GM20000 (cell line): ENCODE results near the gene RANGRF.

Experiments used
- DNase-seq: peaks from one replicate; pipeline ENCODE4 v3.0.0; 2012; ENCODE audit warnings: low spot score
- CTCF ChIP-seq: IDR thresholded peaks from 2 replicates; pipeline ENCODE4 v1.5.1; 2012; ENCODE audit warnings: mild to moderate bottlenecking, control low read depth; ENCODE audit errors: extremely low read depth, missing control alignments

Gene RANGRF

GRCh38 chr17:8326511-8327302, 38.2 kb downstream of the RANGRF start:
- peak; percentile 50 for DNase-seq
- no peak for TF ChIP-seq CTCF

GRCh38 chr17:8327303-8327649, 38.8 kb downstream of the RANGRF start:
- TF ChIP-seq CTCF: no peak
- no peak for DNase-seq

GRCh38 chr17:8332128-8332527, 43.7 kb downstream of the RANGRF start:
- TF ChIP-seq CTCF: no peak
- no peak for DNase-seq

GRCh38 chr17:8332688-8333087, 44.2 kb downstream of the RANGRF start:
- TF ChIP-seq CTCF: no peak
- no peak for DNase-seq

GRCh38 chr17:8333281-8333680, 44.8 kb downstream of the RANGRF start:
- DNase-seq: no peak
- no peak for TF ChIP-seq CTCF

GRCh38 chr17:8337802-8338752, 49.6 kb downstream of the RANGRF start:
- no peak for TF ChIP-seq CTCF
- DNase-seq: no peak

- TF ChIP-seq CTCF: no peak
- no peak for DNase-seq
Observed at GRCh38 chr17:8338753-8339140, 50.3 kb downstream of the RANGRF start.
